Activated CD8-positive, alpha-beta memory T cell treated with anti-CD3 and anti-CD28 coated beads, Interleukin-2, amount 50 U/mL, for 4 hours (primary cell): ENCODE data around the gene ZNF248.
"Not testable (repeated sequence)": the region's sequence is repeated elsewhere in the genome, so short reads cannot be mapped to it uniquely, and the experiment has no call there.

Experiments
- DNase-seq: peaks from one replicate; pipeline ENCODE4 v3.0.0-alpha.2; 2020

ZNF248 gene

GRCh38 chr10:37857287-37858211 is at the start of gene ZNF248:
TSS of gene ZNF248 (minus strand) at chr10:37857610. CDS start at chr10:37856310, 1,300 bp downstream.
- DNase-seq: peak; percentile 94

DNA sequence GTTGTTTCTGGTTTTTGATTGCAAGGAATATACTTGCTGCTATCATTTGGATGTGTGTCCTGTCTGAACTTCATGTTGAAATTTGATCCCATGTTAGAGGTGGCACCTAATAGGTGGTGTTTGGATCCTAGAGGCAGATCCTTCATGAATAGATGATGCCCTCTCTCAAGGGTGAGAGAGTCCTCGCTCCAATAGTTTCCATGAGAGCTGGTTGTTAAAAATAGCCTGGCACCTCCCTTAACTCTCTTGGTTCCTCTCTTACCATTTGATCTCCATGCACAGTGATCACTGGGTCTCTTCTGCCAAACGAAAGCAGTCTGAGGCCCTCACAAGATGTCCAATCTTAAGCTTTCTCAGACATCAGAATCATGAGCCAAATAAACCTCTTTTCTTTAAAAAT is 49.0 kb upstream of the ZNF248 start:
- no peak for DNase-seq

- DNase-seq: no peak
Measured at GRCh38 chr10:37896436-37896835, 39.0 kb upstream of the ZNF248 start.

DNA sequence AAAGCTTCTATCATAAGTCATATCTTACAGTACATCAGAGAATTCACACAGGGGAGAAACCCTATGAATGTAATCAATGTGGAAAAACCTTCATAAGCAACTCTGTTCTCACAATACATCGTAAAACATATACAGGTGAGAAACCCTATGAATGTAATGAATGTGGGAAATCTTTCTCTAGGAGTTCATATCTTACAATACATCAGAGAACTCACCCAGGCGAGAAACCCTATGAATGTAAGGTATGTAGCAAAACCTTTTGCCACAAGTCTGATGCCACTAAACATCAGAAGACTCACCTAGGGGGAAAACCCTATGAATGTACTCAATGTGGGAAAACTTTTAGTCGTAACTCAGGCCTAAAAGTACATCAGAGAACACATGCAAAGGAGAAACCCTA is 38.3 kb upstream of the ZNF248 start:
- no peak for DNase-seq

DNA sequence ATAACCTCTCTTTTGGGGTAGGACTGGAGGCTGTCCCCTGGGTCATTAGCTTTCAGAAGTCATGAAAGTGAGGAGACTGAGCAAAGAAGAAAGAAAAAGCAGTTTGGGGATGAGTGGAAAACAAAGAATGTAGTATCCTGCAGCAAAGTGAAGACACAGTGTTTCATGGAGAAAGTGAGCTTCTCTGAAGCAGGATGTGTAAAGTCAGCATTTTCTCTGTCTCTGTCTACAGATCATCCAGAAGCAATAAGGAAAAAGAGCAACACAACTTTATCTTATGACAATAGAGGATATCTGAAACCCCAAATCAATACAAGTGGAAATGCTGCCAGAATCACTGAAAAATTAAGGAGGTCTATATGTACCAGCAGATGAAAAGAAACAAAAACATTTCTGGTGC is 28.4 kb upstream of the ZNF248 start:
- no peak for DNase-seq

DNA sequence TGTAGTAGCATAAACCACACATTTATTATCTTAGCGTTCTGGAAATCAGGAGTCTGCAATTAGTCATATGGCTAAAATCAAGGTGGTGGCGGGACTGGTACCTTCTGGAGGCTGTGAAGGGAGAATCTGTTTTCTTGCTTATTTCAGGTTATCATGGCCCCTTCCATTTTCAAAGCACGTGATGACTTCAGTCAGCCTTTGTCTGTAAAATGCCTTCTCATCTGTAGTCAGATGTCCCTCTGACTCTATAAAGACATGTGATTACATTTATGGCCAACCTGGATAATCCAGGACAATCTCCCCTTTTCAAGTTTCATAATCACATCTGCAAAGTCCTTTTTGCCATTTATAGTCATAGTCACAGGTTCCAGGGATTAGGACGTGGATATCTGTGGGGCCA is 15.5 kb upstream of the ZNF248 start:
- DNase-seq: no peak

DNA sequence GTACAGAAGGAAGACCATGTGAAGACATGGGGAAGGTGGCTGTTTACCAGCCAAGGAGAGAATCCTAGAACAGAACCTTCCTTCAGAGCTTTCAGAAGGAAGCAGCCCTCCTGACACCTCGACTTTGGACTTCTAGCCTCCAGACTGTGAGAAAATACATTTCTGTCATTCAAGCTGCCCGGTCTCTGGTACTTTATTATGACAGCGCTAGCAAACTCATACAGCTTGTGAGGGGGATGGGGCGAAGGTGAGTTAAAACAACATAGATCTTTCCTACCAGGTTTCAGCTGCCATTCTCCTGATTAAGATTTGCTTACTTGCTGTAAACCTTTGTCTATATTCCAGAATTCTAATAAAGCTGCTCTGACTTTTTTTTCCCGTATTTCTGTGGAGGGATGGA is 14.9 kb upstream of the ZNF248 start:
- no peak for DNase-seq

- DNase-seq: no peak
Measured at GRCh38 chr10:37871568-37872251, 14.3 kb upstream of the ZNF248 start.

DNA sequence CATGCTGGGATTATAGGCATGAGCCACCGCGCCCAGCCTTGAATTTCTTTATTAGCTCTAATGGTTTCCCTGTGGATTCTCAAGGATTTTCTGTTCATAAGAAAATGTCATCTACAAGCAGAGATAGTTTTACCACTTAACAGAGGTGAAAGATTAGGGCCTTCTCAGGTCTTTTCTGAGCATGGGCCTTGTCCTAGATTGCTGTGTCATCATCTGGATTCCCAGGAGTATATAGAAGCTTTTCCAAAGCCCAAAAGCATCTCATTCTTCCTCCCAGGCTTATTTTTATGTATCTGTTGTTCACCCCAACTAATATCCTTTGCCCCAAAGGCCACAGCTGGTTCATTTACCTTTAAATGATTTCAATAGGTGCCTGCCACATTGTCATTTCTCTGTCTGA is 13.7 kb upstream of the ZNF248 start:
- no peak for DNase-seq

DNA sequence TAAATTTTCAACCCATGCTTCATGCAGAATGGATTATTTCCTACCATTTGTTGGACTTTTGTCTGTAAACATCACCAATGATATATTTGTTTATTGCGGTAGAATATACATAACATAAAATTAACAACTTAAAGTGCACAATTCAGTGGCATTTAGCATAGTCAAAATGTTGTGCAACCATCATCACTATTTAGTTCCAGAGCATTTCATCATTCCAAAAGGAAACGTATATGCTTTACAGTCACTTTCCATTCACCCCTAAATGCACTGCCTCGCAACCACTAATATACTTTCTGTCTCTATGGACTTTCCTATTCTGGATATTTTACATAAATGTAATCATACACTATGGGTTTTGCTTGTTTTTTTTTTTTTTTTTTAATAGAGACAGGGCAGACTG is 11.4 kb upstream of the ZNF248 start:
- DNase-seq: no peak

- no peak for DNase-seq
Measured at GRCh38 chr10:37865957-37866803, 8.8 kb upstream of the ZNF248 start.

DNA sequence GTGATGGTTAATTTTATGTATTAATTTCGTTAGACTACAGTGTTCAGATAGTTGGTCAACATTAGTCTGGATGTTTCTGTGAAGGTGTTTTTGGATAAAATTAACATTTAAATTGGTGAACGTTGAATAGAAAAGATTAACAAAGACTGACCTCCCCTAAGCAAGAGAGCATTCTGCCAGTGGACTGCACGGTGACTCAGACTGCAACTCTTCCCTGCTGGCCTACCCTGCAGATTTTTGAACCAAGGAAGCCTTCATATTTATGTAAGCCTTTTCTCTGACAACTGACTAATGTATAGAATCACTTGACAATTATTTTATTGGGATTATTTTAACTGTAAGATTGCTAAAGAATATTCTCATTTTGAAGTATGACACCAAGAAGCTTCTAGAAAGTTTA is 7.9 kb upstream of the ZNF248 start:
- DNase-seq: no peak

GRCh38 chr10:37860494-37861190 is 3.2 kb upstream of the ZNF248 start:
- no peak for DNase-seq

- not testable (repeated sequence) for DNase-seq
Measured at GRCh38 chr10:37859270-37859669, 1.9 kb upstream of the ZNF248 start.

DNA sequence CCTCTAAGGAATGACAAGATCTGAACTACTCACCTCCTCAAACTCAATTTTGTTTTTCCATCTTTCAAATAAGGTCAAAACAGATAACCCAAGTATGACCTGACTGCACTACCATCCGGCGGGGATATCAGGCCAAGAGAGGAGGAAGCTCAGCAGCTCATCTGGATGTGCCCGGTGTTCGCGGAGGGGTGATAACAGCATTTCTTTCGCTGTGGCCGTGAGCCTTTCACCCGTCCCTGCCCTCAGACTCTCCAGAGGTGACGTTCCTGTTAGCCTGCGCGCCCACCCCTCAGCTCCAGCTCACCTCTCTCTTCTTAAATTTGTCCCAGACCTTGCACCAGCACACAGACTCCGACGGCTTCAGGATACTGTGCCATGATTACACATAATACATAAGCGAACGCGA is 526 bp downstream of the ZNF248 start:
- peak; percentile 19 for DNase-seq

GRCh38 chr10:37855636-37856035 is 1.8 kb downstream of the ZNF248 start:
- no peak for DNase-seq

DNA sequence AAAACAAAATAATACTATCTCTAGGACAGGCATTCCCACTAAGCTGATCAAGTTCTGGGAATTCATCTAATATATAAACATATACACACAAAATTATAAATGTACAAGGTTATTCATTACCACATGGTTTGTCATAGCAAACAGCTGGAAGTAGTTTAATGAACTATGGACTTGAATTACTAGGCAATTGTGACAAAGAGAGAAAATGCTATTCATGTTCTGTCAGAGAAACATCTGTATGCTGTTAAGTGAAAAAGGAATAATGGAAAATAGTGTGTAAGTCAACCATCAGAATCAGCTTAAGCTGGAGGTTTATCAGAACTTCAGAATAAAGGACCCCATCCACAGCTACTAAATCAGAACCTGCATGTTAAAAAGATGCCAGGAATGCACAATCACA is 2.8 kb downstream of the ZNF248 start:
- no peak for DNase-seq

DNA sequence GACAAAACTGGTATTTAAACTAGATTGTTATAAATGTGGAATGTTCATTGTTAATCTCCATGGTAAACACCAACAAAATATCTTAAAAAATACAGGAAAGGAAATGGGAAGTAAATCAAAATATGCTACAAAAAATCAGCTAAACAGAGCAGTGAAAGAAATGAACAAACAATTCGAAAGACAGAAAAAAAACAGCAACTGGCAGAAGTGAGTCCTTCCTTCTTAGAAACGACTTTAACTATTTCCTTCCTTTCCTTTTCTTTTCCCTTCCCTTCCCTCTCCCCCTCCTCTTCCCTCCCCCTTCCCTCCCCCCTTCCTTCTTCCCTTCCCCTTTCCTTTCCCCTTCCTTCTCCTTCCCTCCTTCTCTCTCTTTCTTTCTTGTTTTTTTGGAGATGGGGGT is 12.8 kb downstream of the ZNF248 start:
- DNase-seq: no peak

GRCh38 chr10:37839243-37839642 is 18.2 kb downstream of the ZNF248 start:
- DNase-seq: no peak

DNA sequence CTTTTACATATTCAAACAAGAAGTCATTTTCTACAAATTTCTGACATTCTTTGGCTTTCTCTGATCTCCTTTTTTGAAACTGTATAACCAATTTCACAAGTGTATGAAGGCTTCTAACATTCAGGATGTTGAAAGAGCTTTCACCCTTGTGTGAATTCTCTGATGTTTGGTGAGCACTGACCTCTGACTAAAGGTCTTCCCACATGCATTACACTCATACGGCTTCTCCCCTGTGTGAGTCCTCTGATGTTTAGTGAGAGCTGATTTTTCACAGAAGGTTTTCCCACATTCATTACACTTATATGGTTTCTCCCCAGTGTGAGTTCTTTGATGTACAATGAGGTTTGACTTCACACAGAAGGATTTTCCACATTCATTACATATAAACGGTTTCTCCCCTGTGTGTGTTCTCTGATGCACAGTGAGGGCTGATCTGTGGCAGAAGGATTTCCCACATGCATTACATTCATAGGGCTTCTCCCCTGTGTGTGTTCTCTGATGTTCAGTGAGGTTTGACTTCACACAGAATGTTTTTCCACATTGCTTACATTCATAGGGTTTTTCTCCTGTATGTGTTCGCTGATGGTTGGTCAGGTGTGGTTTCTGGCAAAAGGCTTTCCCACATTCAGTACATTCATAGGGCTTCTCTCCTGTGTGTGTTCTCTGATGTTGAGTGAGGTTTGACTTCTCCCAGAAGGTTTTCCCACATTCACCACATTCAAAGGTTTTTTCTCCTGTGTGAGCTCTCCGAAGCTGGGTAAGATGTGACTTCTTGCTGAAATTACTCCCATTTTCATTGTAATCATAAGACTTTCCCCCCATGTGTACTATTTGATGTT is 25.7 kb downstream of the ZNF248 start:
- no peak for DNase-seq

GRCh38 chr10:37826806-37827205 is 30.6 kb downstream of the ZNF248 start:
- DNase-seq: no peak

- DNase-seq: no peak
Measured at GRCh38 chr10:37821237-37821636, 36.2 kb downstream of the ZNF248 start.
